Liver (tissue), 9 donors: ENCODE measurements around the gene FBXO38. TPM values are rescaled to one million over a fixed set of nuclear protein-coding genes. Genes with fewer than 3 reads are reported as not detected.
A peak's percentile ranks its signal among the peaks of the same experiment; 100 is the strongest.

Experiments used
- DNase-seq: peaks from one replicate; pipeline ENCODE4 v3.0.0-alpha.2; 2017; ENCODE audit warnings: low spot score
- H3K27ac ChIP-seq, 2 donors: one replicate each; pipeline ENCODE4 v1.7.0; 2013; ENCODE audit warnings: inconsistent platforms in 2 of 2, low read length in 2 of 2, control low read depth in 1 of 2, low read depth in 1 of 2, mild to moderate bottlenecking in 1 of 2
- H3K27me3 ChIP-seq, 4 donors: one replicate each; pipeline versions ENCODE4 v1.6.1 to v1.7.0; 2013; ENCODE audit warnings: low read length in 3 of 4, inconsistent platforms in 1 of 4, mild to moderate bottlenecking in 1 of 4, moderate library complexity in 1 of 4; ENCODE audit not compliant: control insufficient read depth in 4 of 4, insufficient read depth in 4 of 4
- H3K36me3 ChIP-seq, 4 donors: one replicate each; pipeline versions ENCODE4 v1.6.1 to v1.7.0; 2013; ENCODE audit warnings: low read length in 3 of 4, mild to moderate bottlenecking in 3 of 4, low read depth in 1 of 4, moderate library complexity in 1 of 4; ENCODE audit not compliant: control insufficient read depth in 4 of 4, insufficient read depth in 3 of 4
- H3K4me1 ChIP-seq, 4 donors: one replicate each; pipeline versions ENCODE4 v1.6.1 to v1.7.0; 2013; ENCODE audit warnings: low read length in 3 of 4, mild to moderate bottlenecking in 3 of 4, moderate library complexity in 1 of 4; ENCODE audit not compliant: control insufficient read depth in 4 of 4, insufficient read depth in 4 of 4
- H3K4me3 ChIP-seq, 3 donors: one replicate each; pipeline versions ENCODE4 v1.6.1 to v1.7.0; 2013; ENCODE audit warnings: low read length in 3 of 3, control low read depth in 1 of 3, low read depth in 1 of 3, mild to moderate bottlenecking in 1 of 3
- H3K9ac ChIP-seq, 2 donors: one replicate each; pipeline ENCODE4 v1.7.0; 2013; ENCODE audit warnings: low read length in 2 of 2, mild to moderate bottlenecking in 2 of 2, moderate library complexity in 2 of 2, control low read depth in 1 of 2, low read depth in 1 of 2
- H3K9me3 ChIP-seq, 4 donors: one replicate each; pipeline versions ENCODE4 v1.6.1 to v1.7.0; 2013; ENCODE audit warnings: low read length in 3 of 4; ENCODE audit not compliant: control insufficient read depth in 4 of 4
- ATF3 ChIP-seq: IDR thresholded peaks from 2 replicates; pipeline ENCODE4 v1.6.1; 2016; ENCODE audit warnings: antibody characterized with exemption
- EGR1 ChIP-seq, 2 donors: IDR thresholded peaks; 2 replicates each; pipeline ENCODE4 v1.6.1; 2016 to 2018; ENCODE audit warnings: antibody characterized with exemption in 2 of 2, low read depth in 2 of 2
- FOXA1 ChIP-seq: IDR thresholded peaks from 2 replicates; pipeline ENCODE4 v1.6.1; 2016; ENCODE audit warnings: antibody characterized with exemption
- FOXA2 ChIP-seq: IDR thresholded peaks from 2 replicates; pipeline ENCODE4 v1.6.1; 2016; ENCODE audit warnings: antibody characterized with exemption
- GABPA ChIP-seq, 2 donors: IDR thresholded peaks in 1 of 2; conservative IDR thresholded peaks in 1 of 2; 2 replicates each; pipeline ENCODE4 v1.6.1; 2016; ENCODE audit warnings: antibody characterized with exemption in 2 of 2, mild to moderate bottlenecking in 1 of 2, moderate library complexity in 1 of 2
- NR2F2 ChIP-seq: IDR thresholded peaks from 2 replicates; pipeline ENCODE4 v1.6.1; 2016; ENCODE audit warnings: antibody characterized with exemption
- RAD21 ChIP-seq, 2 donors: IDR thresholded peaks; 2 replicates each; pipeline ENCODE4 v1.6.1; 2016; ENCODE audit warnings: antibody characterized with exemption in 2 of 2, mild to moderate bottlenecking in 2 of 2
- REST ChIP-seq: IDR thresholded peaks from 2 replicates; pipeline ENCODE4 v1.6.1; 2016; ENCODE audit warnings: antibody characterized with exemption, mild to moderate bottlenecking
- RXRA ChIP-seq, 2 donors: IDR thresholded peaks; 2 replicates each; pipeline ENCODE4 v1.6.1; 2017 to 2018; ENCODE audit warnings: antibody characterized with exemption in 2 of 2, mild to moderate bottlenecking in 1 of 2
- SP1 ChIP-seq: IDR thresholded peaks from 2 replicates; pipeline ENCODE4 v1.6.1; 2018; ENCODE audit warnings: antibody characterized with exemption, mild to moderate bottlenecking
- TAF1 ChIP-seq: conservative IDR thresholded peaks from 2 replicates; pipeline ENCODE4 v1.6.1; 2016; ENCODE audit warnings: antibody characterized with exemption, mild to moderate bottlenecking
- ZBTB33 ChIP-seq: IDR thresholded peaks from 2 replicates; pipeline ENCODE4 v1.6.1; 2016; ENCODE audit warnings: antibody characterized with exemption
- WGBS: extraction: QIAGEN DNeasy Blood & Tissue Kit; methylation state at CpG from one replicate; pipeline ENCODE4 v1.1.7; 2013; 5-methylcytosine and 5-hydroxymethylcytosine counted together
- polyA plus RNA-seq, 2 donors: library from polyadenylated mRNA; stranded (reverse) in 1 of 2; unstranded in 1 of 2; fragments of 200-250 nt in 1 of 2; fragments of >200 nt in 1 of 2; fragmentation: Nextera tagmentation in 1 of 2; extraction: Ambion mirVana in 1 of 2; gene quantifications; one replicate each; pipeline versions ENCODE4 v1.2.1 to v1.2.3, GENCODE V29; 2013 to 2015
- total RNA-seq, 2 donors: library from RNA; depleted of rRNA; stranded (reverse); fragments of >200 nt; gene quantifications; one replicate each; pipeline ENCODE4 v1.2.3, GENCODE V29; 2014
- TF ChIP-seq, protein P1 (sequence below): IDR thresholded peaks from 2 replicates; pipeline ENCODE4 v1.6.1; 2016; ENCODE audit warnings: antibody characterized with exemption
- donor health status: healthy.
- donor health status: healthy.
- donor health status: healthy.
- donor health status: healthy.
- donor health status: healthy.

The FBXO38 gene
- total and polyA plus RNA-seq, 4 donors = 8.2 to 40.9 (median 25.3) TPM

- H3K4me1 ChIP-seq = peaks cover 0 to 3% (median 1%) of the 10 kb centered on the region in 4 donors
- H3K27me3 ChIP-seq = no peaks in the 10 kb centered on the region
- no peak overlapping the region for H3K9ac ChIP-seq
- H3K9me3 ChIP-seq = no peaks in the 10 kb centered on the region
- TF ChIP-seq FOXA2 (no peak), GABPA (IDR thresholded peaks at IDR 0.05 in 1 of 2, conservative IDR thresholded peaks at IDR 0.05 in 1 of 2) (no peak), TAF1 (no peak), ATF3 (no peak), RAD21 (IDR thresholded peaks at IDR 0.05) (no peak), REST (no peak), ZBTB33 (no peak), NR2F2 (no peak), EGR1 (IDR thresholded peaks at IDR 0.05; ENCODE audit: low read depth in 2 of 2) (no peak), FOXA1 (no peak), SP1 (no peak), RXRA (IDR thresholded peaks at IDR 0.05) (no peak)
- TF ChIP-seq, protein P1, sequence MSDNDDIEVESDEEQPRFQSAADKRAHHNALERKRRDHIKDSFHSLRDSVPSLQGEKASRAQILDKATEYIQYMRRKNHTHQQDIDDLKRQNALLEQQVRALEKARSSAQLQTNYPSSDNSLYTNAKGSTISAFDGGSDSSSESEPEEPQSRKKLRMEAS = no peak
- DNase-seq = no peak
- H3K4me3 ChIP-seq = no peak overlapping the region
- peaks cover 1 to 27% (median 13%) of the 10 kb centered on the region in 4 donors for H3K36me3 ChIP-seq
- H3K27ac ChIP-seq = no peak overlapping the region
- 72% methylated on average over 3 of the region's 3 CpGs for WGBS
Measured at GRCh38 chr5:148445578-148445977, 61.8 kb downstream of the FBXO38 start.

DNA sequence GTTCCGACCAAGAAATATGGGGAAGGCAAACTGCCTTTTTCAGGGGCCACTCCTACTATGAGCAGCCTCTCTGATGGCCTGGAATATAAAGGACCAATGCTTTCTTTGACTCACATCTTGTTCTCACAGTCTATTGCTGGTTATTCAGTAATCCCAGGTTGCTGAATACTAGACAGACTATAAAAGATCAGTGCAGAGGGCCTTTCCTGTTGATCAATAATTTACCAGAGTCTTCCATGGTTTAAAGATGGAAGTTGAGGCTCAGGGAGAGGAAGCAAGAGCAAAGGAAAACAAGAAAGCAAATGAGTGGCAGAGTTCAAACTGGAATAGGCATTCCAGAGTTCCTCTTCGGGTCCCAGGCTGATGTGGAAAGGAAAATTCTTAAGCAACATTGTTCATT is 62.9 kb downstream of the FBXO38 start:
- no peak for DNase-seq
- Histone ChIP-seq H3K27me3 (no peaks in the 10 kb centered on the region), H3K27ac (no peak overlapping the region), H3K4me1 (peaks cover 0 to 3% (median 1%) of the 10 kb centered on the region in 4 donors), H3K36me3 (peaks cover 1 to 17% (median 5%) of the 10 kb centered on the region in 4 donors), H3K9ac (no peak overlapping the region), H3K4me3 (no peak overlapping the region), H3K9me3 (no peaks in the 10 kb centered on the region)
- 71% methylated on average over 2 of the region's 2 CpGs for WGBS
- TF ChIP-seq TAF1 (no peak), SP1 (no peak), FOXA2 (no peak), FOXA1 (no peak), RAD21 (IDR thresholded peaks at IDR 0.05) (peak in 1 of 2 donors; percentile 20), REST (no peak)
